HG02981 (cell line): Measurements from ENCODE around the gene SSX2IP.
"Not testable (repeated sequence)": the region's sequence is repeated elsewhere in the genome, so short reads cannot be mapped to it uniquely, and the experiment has no call there.

Experiments used
- ATAC-seq: cut with Tn5 transposase; IDR thresholded peaks from one replicate; pipeline ENCODE4 v1.9.1; 2021; ENCODE audit warnings: mild to moderate bottlenecking, moderate library complexity; ENCODE audit not compliant: unreplicated experiment

Gene SSX2IP

DNA sequence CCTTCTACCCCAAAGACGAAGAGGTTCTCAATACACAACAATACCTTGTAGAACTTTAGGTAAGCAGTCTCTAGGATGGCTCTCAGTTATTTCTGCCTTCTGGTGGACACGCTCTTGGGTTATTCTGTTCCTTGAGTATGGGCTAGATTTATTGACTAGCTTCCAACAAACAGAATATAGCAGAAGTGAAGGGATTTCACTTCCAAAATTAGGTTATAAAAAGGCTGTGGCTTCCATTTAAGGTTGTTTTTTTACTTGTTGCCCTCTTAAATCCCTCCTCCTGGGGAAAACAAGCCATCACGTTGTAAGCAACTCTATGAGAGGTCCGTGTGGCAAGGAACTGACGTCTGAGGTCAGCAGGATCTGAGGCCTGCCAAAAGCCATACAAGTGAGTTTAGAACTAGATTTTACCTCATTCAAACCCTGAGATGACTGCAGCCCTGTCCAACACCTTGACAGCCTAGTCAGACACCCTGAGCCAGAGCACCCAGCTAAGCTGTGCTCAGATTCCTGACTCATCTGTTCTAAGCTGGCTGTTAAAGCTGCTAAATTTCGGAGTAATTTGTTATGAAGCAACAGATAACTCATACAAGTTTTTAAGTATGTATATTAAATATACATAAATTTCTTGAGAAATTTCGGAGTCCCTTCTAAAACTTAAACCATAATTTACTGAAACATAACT lies 12.7 kb downstream of the SSX2IP start:
- ATAC-seq = no peak

DNA sequence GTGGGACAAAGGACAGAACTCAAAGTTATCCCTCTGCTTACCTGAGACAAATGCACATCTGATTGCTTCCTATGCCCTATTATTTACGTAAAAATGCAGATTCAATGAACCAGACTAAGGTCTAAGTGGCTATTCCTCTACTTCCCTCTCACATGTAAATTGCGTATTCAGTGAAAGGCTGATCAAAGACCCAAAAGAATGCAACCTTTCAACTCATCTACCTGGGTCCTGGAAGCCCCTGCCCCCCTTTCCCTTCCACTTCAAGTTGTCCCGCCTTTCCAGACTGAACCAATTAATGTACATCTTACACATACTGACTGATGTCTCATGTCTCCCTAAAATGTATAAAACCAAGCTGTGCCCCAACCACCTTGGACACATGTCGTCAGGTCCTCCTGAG lies 14.6 kb downstream of the SSX2IP start:
- ATAC-seq = no peak

DNA sequence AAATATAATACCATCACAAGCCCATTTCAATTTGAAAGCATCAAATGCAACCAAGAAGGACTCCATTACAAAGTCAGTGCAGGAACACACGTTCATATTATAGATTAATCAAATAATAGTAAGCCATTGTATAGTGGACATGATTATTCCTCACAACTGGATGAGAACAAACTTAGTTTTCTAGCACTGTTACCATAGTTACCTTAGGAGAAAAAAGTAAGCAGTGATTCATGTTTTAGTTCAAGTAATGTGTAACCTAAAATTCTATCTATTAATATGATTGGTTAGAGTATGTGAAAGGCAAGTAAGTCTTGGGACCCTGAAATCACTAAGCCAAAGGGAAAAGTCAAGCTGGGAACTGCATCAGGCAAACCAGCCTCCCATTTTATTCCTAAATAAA lies 15.2 kb downstream of the SSX2IP start:
- ATAC-seq = no peak

DNA sequence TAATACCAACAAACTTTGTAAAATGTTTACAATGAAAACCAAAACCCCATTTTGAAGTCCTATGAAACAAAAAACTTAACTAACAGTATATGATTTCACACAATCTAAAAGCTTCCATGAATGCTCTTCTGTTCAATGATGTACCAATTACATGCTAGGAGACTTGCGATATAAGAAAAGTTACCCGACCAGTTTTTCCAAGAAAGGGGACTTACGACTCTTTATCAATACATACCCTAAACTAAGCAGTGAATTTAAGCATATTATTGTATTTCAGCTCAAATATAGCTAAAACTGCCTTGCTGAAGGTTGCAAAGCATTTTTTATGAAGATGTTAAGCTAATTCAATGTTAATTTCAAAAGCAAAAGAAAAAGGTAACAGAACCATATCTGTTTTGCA lies 15.6 kb downstream of the SSX2IP start:
- ATAC-seq = no peak

GRCh38 chr1:84674021-84674420 lies 16.2 kb downstream of the SSX2IP start:
- no peak for ATAC-seq

DNA sequence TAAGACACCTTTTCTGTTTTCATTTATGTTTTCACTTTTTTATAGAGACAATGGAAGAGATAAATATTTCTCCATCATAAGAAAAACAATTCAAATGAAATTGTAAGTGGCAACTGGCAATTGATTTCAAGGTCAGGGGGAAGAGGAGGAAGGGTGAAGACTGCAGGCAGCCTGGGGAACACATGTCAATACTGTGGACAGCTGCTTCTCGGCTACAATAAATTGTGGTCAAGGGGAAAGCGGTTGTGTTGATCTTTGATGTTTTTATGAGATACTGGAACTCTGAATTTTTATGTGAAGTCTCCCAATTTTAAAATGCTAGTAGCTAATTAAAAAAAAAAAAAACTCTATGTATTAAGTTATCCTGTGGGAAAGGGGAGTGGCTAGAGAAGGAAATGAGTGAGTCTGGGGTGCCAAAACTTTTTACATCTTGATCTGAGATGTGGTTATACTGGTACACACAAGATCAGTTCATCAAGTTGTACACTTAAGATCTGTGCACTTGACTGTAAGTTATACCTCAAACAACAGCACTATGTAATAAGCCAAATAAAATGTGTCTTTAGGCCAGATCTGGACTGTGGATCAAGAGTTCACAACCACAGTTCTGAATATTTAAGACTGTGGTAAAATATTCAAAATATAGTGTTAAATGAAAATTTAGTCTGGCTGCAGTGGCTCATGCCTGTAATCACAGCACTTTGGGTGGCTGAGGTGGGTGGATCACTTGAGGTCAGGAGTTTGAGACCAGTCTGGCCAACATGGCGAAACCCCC lies 18.0 kb downstream of the SSX2IP start:
- no peak for ATAC-seq

- no peak for ATAC-seq
Observed at GRCh38 chr1:84669831-84670230, 20.4 kb downstream of the SSX2IP start.

GRCh38 chr1:84668185-84668584 lies 22.1 kb downstream of the SSX2IP start:
- no peak for ATAC-seq

DNA sequence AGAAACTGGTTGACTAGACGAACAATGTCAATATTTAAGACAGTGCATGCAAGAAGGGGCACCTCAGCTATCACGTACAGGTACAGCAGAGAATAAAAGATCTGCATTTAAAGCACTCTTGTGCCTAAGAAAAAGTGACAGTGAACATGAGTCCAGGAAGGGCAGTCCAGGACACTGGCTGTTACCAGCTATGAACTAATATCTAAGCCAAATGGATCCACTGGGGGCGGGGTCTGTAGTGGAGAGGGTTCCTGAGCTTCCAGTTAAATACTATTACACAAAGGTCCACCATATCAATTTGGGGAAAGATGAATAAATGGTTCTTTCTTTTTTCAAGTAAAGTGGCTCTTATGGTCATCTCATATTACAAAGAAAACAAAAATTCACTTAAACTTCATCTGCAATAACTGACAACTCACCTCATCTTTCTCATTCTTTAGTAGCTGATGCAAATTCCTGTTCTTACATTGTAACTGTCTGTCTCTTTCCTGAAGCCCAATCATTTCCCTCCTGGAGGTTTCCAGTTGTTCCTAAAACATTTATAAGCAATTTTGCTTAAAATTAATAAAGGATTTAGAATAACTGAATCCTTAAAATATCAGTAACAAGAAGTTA lies 24.5 kb downstream of the SSX2IP start:
- no peak for ATAC-seq

- ATAC-seq = no peak
Observed at GRCh38 chr1:84653130-84653677, 37.1 kb downstream of the SSX2IP start.

DNA sequence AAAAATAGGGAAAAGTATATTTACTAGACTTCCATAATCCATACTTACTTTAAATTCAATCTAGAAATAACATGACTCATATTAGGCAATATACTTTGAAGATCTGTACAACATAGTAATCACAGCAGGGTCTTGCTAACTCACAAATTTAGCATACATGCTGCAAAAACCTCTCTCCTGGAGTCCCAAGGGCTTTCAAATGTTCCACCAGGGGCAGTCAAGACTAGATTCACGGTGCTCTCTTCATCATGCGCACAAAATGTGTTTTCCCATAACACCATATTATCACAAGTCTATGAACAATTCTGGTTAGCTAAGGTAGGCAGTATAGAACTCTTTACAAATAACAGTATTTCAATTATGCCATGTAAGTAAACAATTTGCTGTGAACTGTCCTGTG lies 45.8 kb downstream of the SSX2IP start:
- no peak for ATAC-seq

- no peak for ATAC-seq
Observed at GRCh38 chr1:84643183-84643582, 47.1 kb downstream of the SSX2IP start.

- ATAC-seq = no peak
Observed at GRCh38 chr1:84642774-84643173, 47.5 kb downstream of the SSX2IP start.

DNA sequence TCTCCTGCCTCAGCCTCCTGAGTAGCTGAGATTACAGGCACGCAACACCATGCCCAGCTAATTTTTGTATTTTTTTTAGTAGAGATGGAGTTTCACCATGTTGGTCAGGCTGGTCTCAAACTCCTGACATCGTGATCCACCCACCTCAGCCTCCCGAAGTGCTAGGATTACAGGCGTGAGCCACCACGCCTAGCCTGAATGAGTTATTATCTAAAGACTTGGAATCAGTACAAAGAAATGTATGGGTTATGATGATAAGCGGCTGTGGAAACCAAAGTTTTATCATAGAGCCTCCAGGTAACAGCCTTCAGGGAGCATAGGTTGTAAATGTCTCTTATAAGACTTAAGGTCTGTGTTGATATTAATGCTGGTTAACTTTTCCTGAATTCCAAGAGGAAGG lies 50.5 kb downstream of the SSX2IP start:
- not testable (repeated sequence) for ATAC-seq

DNA sequence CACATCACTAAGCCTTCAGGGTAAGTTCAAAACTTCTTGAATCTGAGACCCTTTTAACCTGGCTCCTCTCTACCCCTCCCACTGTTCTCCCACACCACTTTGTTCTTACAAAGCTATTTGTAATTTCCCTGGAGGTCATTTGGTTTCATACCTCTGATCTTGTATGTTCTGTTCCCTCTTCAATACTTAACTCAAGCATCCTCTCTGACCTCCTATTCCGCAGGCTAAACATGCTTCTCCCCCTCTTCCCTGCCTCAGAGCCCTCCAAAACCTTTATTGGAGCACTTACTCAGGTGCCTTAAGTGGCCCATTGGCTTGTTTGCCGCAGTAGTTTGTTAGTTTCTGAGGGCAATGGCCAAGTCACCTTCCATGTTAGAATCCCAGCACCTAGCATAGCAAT lies 54.8 kb downstream of the SSX2IP start:
- ATAC-seq = no peak

GRCh38 chr1:84634536-84635205 lies 55.6 kb downstream of the SSX2IP start:
- no peak for ATAC-seq

DNA sequence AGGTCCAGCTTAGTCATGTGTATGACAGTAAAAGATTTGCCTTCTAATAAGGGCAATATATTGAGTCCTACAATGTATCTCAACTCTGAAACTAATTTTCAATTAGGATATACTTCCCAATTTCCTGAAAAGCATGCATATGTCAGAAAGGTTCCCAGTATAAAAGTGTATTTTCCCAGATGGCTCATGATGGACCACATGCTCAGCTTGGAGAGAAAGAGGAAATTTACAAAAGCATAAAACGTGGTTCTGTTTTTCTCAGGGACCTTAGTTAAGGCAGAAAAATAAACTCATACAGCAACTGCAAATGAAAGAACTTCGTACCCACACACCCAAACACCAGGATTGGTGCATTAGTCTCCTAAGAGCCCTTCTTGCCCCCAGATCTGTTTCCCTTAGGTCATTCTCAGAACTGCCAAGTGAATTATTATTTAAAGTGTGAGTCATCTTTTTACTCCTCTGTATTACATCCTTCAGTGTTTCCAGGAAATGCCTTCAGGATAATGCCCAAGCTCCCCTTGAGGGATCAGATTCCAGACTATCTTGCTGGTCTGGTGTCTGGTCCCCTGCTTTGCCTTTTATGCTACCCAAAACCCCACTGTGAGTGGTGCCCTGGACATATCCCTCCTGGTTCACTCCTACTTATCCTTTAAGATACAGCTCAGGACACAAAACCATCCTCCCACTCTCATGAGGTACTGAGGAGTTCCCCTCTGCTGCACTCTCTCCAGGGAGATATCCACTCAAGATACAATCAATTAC lies 57.4 kb downstream of the SSX2IP start:
- peak; percentile 72 for ATAC-seq

GRCh38 chr1:84632137-84632536 lies 58.1 kb downstream of the SSX2IP start:
- ATAC-seq = no peak

GRCh38 chr1:84624876-84625275 lies 65.4 kb downstream of the SSX2IP start:
- no peak for ATAC-seq

DNA sequence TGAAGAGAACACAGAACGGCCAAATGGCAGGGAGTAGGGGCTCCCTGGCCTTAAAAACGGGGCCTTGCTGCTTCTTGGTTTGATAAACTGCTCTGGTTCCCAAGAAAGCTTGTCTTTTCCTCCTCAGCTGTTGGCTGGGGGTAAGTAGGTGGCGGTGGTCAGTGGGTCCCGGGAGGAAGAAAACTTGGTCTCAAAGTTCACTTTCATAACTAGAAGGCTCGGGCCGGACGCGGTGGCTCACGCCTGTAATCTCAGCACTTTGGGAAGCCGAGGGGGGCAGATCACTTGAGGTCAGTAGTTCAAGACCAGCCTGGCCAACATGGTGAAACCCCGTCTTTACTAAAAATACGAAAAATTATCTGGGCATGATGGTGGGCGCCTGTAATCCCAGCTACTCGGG lies 68.7 kb downstream of the SSX2IP start:
- ATAC-seq = no peak
